GM20431 (cell line): ENCODE measurements around the gene TAS2R43.
"Not testable (repeated sequence)": the region's sequence is repeated elsewhere in the genome, so short reads cannot be mapped to it uniquely, and the experiment has no call there.

Experiments used
- in situ Hi-C: fragments of 300-500 bp; cut with MseI, MboI; formaldehyde crosslinking; loops from one replicate; pipeline ENCODE4 v1.15.0; 2020; ENCODE audit warnings: low sequenced_read_pairs; ENCODE audit not compliant: unreplicated experiment

The TAS2R43 gene

GRCh38 chr12:11092128-11092527 is at the start of gene TAS2R43:
TSS of gene TAS2R43 (minus strand) at chr12:11092313. CDS start at chr12:11092229, 84 bp downstream.
- in situ Hi-C loops = no loop called here

GRCh38 chr12:11136075-11136474 is 44.0 kb upstream of the TAS2R43 start:
- in situ Hi-C loops = no loop called here

GRCh38 chr12:11134305-11134704 is 42.2 kb upstream of the TAS2R43 start, which contains the start of gene TAS2R30:
TSS of gene TAS2R30 (minus strand) at chr12:11134644. CDS start at chr12:11134244, 400 bp downstream.
- in situ Hi-C loops = no loop called here

- in situ Hi-C loops = no loop called here
These were observed 41.7 kb upstream of the TAS2R43 start for GRCh38 chr12:11133816-11134215.

GRCh38 chr12:11133162-11133561 is 41.0 kb upstream of the TAS2R43 start:
- in situ Hi-C loops = no loop called here

- in situ Hi-C loops = no loop called here
These were observed 38.9 kb upstream of the TAS2R43 start for GRCh38 chr12:11130999-11131398.

- in situ Hi-C loops = no loop called here
These were observed 38.3 kb upstream of the TAS2R43 start for GRCh38 chr12:11130382-11130781.

- in situ Hi-C loops = not testable (repeated sequence)
These were observed 22.0 kb upstream of the TAS2R43 start for GRCh38 chr12:11114130-11114529.

GRCh38 chr12:11111213-11111612 is 19.1 kb upstream of the TAS2R43 start:
- in situ Hi-C loops = not testable (repeated sequence)

GRCh38 chr12:11108862-11109261 is 16.7 kb upstream of the TAS2R43 start:
- in situ Hi-C loops = no loop called here

GRCh38 chr12:11107719-11108118 is 15.6 kb upstream of the TAS2R43 start:
- in situ Hi-C loops = no loop called here

- in situ Hi-C loops = no loop called here
These were observed 14.2 kb upstream of the TAS2R43 start for GRCh38 chr12:11106288-11106687.

- in situ Hi-C loops = no loop called here
These were observed 13.4 kb upstream of the TAS2R43 start for GRCh38 chr12:11105546-11105945.

- in situ Hi-C loops = not testable (repeated sequence)
These were observed 2.8 kb upstream of the TAS2R43 start for GRCh38 chr12:11094910-11095309.

- in situ Hi-C loops = no loop called here
These were observed 2.9 kb downstream of the TAS2R43 start for GRCh38 chr12:11089246-11089645.

GRCh38 chr12:11085419-11085818 is 6.7 kb downstream of the TAS2R43 start:
- in situ Hi-C loops = no loop called here

- in situ Hi-C loops = no loop called here
These were observed 10.1 kb downstream of the TAS2R43 start for GRCh38 chr12:11081987-11082386.

GRCh38 chr12:11078246-11078645 is 13.9 kb downstream of the TAS2R43 start:
- in situ Hi-C loops = no loop called here

- in situ Hi-C loops = no loop called here
These were observed 16.5 kb downstream of the TAS2R43 start for GRCh38 chr12:11075642-11076041.

GRCh38 chr12:11071414-11071813 is 20.7 kb downstream of the TAS2R43 start:
- in situ Hi-C loops = no loop called here

GRCh38 chr12:11070999-11071398 is 21.1 kb downstream of the TAS2R43 start:
- in situ Hi-C loops = no loop called here

- in situ Hi-C loops = no loop called here
These were observed 22.2 kb downstream of the TAS2R43 start for GRCh38 chr12:11069854-11070365.
